ENCODE results near the gene MRPS22. TPM values are rescaled to one million over a fixed set of nuclear protein-coding genes. Genes with fewer than 3 reads are reported as not detected.

MRPS22 gene
- total and polyA plus RNA-seq, 4 donors: 33.2 to 44.7 (median 40.2) TPM

GRCh38 chr3:139358841-139359562 is 15.2 kb downstream of the MRPS22 start:
- no peak for ATAC-seq (ENCODE audit: insufficient read depth, low FRiP score)
- 75 to 86% methylated on average over 3 of the region's 3 CpGs for WGBS, 2 donors
- TF ChIP-seq CTCF (IDR thresholded peaks at IDR 0.05; ENCODE audit: control extremely low read depth, extremely low read depth): no peak
- H3K4me3 ChIP-seq: no peak overlapping the region
- no peaks in the 10 kb centered on the region for H3K9me3 ChIP-seq (ENCODE audit: control insufficient read depth in 4 of 4, insufficient read depth in 3 of 4, low read length in 3 of 4)
- no peak for DNase-seq
- peaks cover 0 to 8% (median 2%) of the 10 kb centered on the region in 5 donors for H3K4me1 ChIP-seq (ENCODE audit: control insufficient read depth in 5 of 5, insufficient read depth in 5 of 5, low read length in 5 of 5)
- no peak overlapping the region for H3K27ac ChIP-seq (ENCODE audit: low read depth in 1 of 2, low read length in 1 of 2)
- no peak overlapping the region for H3K9ac ChIP-seq (ENCODE audit: insufficient read depth in 1 of 2, low read length in 2 of 2)
- no peaks in the 10 kb centered on the region for H3K27me3 ChIP-seq (ENCODE audit: control insufficient read depth in 3 of 3, insufficient read depth in 3 of 3, low read length in 2 of 3)
- H3K36me3 ChIP-seq (ENCODE audit: control insufficient read depth in 4 of 4, insufficient read depth in 4 of 4, low read length in 4 of 4): peaks cover 38 to 66% (median 57%) of the 10 kb centered on the region in 4 donors

DNA sequence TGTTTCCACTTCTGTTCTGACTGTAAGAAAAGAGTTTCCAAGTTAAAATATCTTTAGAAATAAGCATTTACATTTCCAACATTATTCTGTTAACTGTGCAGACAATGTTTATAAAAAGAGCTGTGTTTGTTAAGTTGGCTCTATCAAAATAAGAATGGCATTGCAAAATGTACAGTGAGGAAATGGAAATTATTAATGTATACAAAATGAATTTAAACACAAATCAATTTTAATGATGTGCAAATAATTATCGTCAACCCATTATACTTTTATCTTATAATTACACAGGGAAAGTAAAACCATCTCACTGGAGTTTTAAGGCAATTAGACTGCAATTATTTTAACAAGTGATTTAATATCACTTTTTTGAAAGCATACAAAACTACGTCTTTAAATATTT is 17.5 kb downstream of the MRPS22 start:
- H3K9me3 ChIP-seq (ENCODE audit: control insufficient read depth in 4 of 4, insufficient read depth in 3 of 4, low read length in 3 of 4): no peaks in the 10 kb centered on the region
- no peak for ATAC-seq (ENCODE audit: insufficient read depth, low FRiP score)
- peaks cover 25 to 68% (median 52%) of the 10 kb centered on the region in 4 donors for H3K36me3 ChIP-seq (ENCODE audit: control insufficient read depth in 4 of 4, insufficient read depth in 4 of 4, low read length in 4 of 4)
- no peak for TF ChIP-seq CTCF (IDR thresholded peaks at IDR 0.05; ENCODE audit: control extremely low read depth, extremely low read depth)
- no peak overlapping the region for H3K4me3 ChIP-seq
- 85 to 88% methylated on average over 2 of the region's 2 CpGs for WGBS, 2 donors
- H3K9ac ChIP-seq (ENCODE audit: insufficient read depth in 1 of 2, low read length in 2 of 2): no peak overlapping the region
- H3K4me1 ChIP-seq (ENCODE audit: control insufficient read depth in 5 of 5, insufficient read depth in 5 of 5, low read length in 5 of 5): peaks cover 0 to 8% (median 2%) of the 10 kb centered on the region in 5 donors
- peak in 2 of 3 donors; percentile 41 to 76 for DNase-seq
- H3K27me3 ChIP-seq (ENCODE audit: control insufficient read depth in 3 of 3, insufficient read depth in 3 of 3, low read length in 2 of 3): no peaks in the 10 kb centered on the region
- H3K27ac ChIP-seq (ENCODE audit: low read depth in 1 of 2, low read length in 1 of 2): no peak overlapping the region

DNA sequence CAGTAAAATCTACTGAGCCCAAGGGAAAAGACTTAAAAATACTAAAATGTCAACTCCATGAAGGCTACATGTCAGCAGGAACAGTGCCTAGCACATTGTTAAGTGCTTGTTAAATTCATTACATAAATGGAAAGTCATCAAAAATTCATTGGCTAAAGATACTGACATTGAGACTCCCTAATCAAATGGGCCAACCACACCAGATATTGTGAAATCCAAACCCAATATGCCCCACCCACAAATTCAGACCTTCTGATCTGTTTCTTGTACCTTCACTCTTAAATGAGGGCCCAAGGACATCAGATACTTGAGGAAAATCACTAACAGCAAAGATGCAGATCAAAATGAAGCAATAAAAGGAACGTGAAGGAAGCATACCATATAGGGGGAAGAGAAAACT is 20.7 kb downstream of the MRPS22 start:
- H3K4me3 ChIP-seq: no peak overlapping the region
- TF ChIP-seq CTCF (IDR thresholded peaks at IDR 0.05; ENCODE audit: control extremely low read depth, extremely low read depth): no peak
- no peaks in the 10 kb centered on the region for H3K9me3 ChIP-seq (ENCODE audit: control insufficient read depth in 4 of 4, insufficient read depth in 3 of 4, low read length in 3 of 4)
- H3K27ac ChIP-seq (ENCODE audit: low read depth in 1 of 2, low read length in 1 of 2): no peak overlapping the region
- H3K4me1 ChIP-seq (ENCODE audit: control insufficient read depth in 5 of 5, insufficient read depth in 5 of 5, low read length in 5 of 5): peaks cover 0 to 8% (median under 1%) of the 10 kb centered on the region in 5 donors
- H3K36me3 ChIP-seq (ENCODE audit: control insufficient read depth in 4 of 4, insufficient read depth in 4 of 4, low read length in 4 of 4): peaks cover 19 to 63% (median 49%) of the 10 kb centered on the region in 4 donors
- 88 to 94% methylated on average over 1 of the region's 1 CpG for WGBS, 2 donors
- ATAC-seq (ENCODE audit: insufficient read depth, low FRiP score) (no peak), DNase-seq (no peak)
- H3K27me3 ChIP-seq (ENCODE audit: control insufficient read depth in 3 of 3, insufficient read depth in 3 of 3, low read length in 2 of 3): no peaks in the 10 kb centered on the region
- H3K9ac ChIP-seq (ENCODE audit: insufficient read depth in 1 of 2, low read length in 2 of 2): no peak overlapping the region
